ENCODE results near the gene ANKFN1.

GRCh38 chr17:56292010-56292409, 138.7 kb downstream of the ANKFN1 start:
- TF ChIP-seq CTCF (IDR thresholded peaks at IDR 0.05) (no peak), POLR2AphosphoS5 (IDR thresholded peaks at IDR 0.05) (no peak), EP300 (IDR thresholded peaks at IDR 0.05) (no peak)
